H1 (cell line): ENCODE data around the gene SGCD.

Experiments
- CEBPB ChIP-seq: IDR thresholded peaks from 2 replicates; pipeline ENCODE4 v1.6.1; 2012; ENCODE audit warnings: low read depth, low read length
- EZH2 ChIP-seq: fragments of 200-600 bp; sonication (generic); IDR thresholded peaks from 2 replicates; pipeline ENCODE4 v1.7.1; 2012; ENCODE audit warnings: low read depth, mild to moderate bottlenecking, moderate library complexity, low read length, inconsistent platforms; ENCODE audit not compliant: severe bottlenecking
- HDAC2 ChIP-seq, 2 experiments: fragments of 300-600 bp in 1 of 2; sonication (generic) in 1 of 2; IDR thresholded peaks; 2 replicates each; pipeline ENCODE4 v1.6.1; 2011 to 2012; ENCODE audit warnings: low read depth in 2 of 2, low read length in 2 of 2, mild to moderate bottlenecking in 2 of 2, moderate library complexity in 2 of 2, borderline replicate concordance in 1 of 2, inconsistent platforms in 1 of 2
- PHF8 ChIP-seq: fragments of 200-600 bp; sonication (generic); conservative IDR thresholded peaks from 2 replicates; pipeline ENCODE4 v1.7.1; 2012; ENCODE audit warnings: low read depth, mild to moderate bottlenecking, inconsistent platforms, low read length, moderate library complexity
- POLR2A ChIP-seq, 2 experiments: IDR thresholded peaks; 1 replicate in 1 of 2; 2 replicates in 1 of 2; pipeline ENCODE4 v1.6.1; 2011; ENCODE audit warnings: low read depth in 2 of 2, low read length in 2 of 2, mild to moderate bottlenecking in 2 of 2; ENCODE audit errors: control extremely low read depth in 1 of 2
- SIN3A ChIP-seq, 2 experiments: IDR thresholded peaks in 1 of 2; conservative IDR thresholded peaks in 1 of 2; 2 replicates each; pipeline ENCODE4 v1.6.1; 2011 to 2012; ENCODE audit warnings: low read length in 2 of 2, improper control_type of control experiment in 1 of 2, low read depth in 1 of 2, mild to moderate bottlenecking in 1 of 2
- SP2 ChIP-seq: IDR thresholded peaks from 2 replicates; pipeline ENCODE4 v1.6.1; 2012; ENCODE audit warnings: mild to moderate bottlenecking, low read length, inconsistent platforms
- TF ChIP-seq, protein P1 (sequence below), 3 experiments: IDR thresholded peaks; 1 replicate in 2 of 3; 2 replicates in 1 of 3; pipeline versions ENCODE4 v1.5.1 to v1.6.1; 2011; ENCODE audit warnings: low read length in 3 of 3, mild to moderate bottlenecking in 3 of 3, inconsistent platforms in 2 of 3, low read depth in 1 of 3, moderate library complexity in 1 of 3; ENCODE audit not compliant: insufficient read depth in 1 of 3; ENCODE audit errors: control extremely low read depth in 1 of 3
- TF ChIP-seq, protein P2 (sequence below): IDR thresholded peaks from 2 replicates; pipeline ENCODE4 v1.6.1; 2012; ENCODE audit warnings: inconsistent platforms
- TF ChIP-seq, protein P3 (sequence below): IDR thresholded peaks from 2 replicates; pipeline ENCODE4 v1.6.1; 2011; ENCODE audit warnings: low read depth, mild to moderate bottlenecking, low read length; ENCODE audit not compliant: insufficient read depth

DNA sequence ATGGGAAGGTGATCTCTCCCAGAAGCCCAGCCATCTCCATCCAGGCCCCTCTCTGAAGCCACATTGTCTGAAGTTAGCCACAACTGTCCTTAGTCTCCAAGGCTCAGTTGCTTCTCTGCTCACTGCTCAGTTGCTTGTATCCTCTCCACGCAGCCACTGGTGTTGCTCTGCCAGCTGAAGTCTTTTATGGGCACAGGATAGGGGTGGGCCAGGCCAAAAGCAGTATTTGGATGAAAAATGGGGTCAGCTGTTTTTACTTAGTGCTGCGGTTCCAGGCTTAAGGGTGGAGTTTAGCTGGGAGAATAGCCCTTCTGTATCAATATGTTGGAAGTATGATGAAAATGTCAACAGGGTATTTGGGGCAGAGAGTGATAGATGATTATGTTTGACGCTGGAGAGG lies 354.3 kb downstream of the SGCD start:
- TF ChIP-seq SP2, result no peak
- TF ChIP-seq, protein P1, sequence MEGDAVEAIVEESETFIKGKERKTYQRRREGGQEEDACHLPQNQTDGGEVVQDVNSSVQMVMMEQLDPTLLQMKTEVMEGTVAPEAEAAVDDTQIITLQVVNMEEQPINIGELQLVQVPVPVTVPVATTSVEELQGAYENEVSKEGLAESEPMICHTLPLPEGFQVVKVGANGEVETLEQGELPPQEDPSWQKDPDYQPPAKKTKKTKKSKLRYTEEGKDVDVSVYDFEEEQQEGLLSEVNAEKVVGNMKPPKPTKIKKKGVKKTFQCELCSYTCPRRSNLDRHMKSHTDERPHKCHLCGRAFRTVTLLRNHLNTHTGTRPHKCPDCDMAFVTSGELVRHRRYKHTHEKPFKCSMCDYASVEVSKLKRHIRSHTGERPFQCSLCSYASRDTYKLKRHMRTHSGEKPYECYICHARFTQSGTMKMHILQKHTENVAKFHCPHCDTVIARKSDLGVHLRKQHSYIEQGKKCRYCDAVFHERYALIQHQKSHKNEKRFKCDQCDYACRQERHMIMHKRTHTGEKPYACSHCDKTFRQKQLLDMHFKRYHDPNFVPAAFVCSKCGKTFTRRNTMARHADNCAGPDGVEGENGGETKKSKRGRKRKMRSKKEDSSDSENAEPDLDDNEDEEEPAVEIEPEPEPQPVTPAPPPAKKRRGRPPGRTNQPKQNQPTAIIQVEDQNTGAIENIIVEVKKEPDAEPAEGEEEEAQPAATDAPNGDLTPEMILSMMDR (IDR thresholded peaks at IDR 0.05; ENCODE audit: control extremely low read depth in 1 of 3, insufficient read depth in 1 of 3, low read depth in 1 of 3, low read length in 3 of 3), result no peak
- TF ChIP-seq EZH2, result no peak
- TF ChIP-seq PHF8, result no peak
- no peak for TF ChIP-seq POLR2A (IDR thresholded peaks at IDR 0.05; ENCODE audit: control extremely low read depth in 1 of 2, low read depth in 2 of 2, low read length in 2 of 2)
- TF ChIP-seq CEBPB, result no peak
- TF ChIP-seq, protein P2, sequence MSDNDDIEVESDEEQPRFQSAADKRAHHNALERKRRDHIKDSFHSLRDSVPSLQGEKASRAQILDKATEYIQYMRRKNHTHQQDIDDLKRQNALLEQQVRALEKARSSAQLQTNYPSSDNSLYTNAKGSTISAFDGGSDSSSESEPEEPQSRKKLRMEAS, result no peak
- no peak for TF ChIP-seq HDAC2 (IDR thresholded peaks at IDR 0.05; ENCODE audit: borderline replicate concordance in 1 of 2, low read depth in 2 of 2, low read length in 2 of 2)
- no peak for TF ChIP-seq SIN3A (conservative IDR thresholded peaks at IDR 0.05 in 1 of 2, IDR thresholded peaks at IDR 0.05 in 1 of 2; ENCODE audit: low read depth in 1 of 2, low read length in 2 of 2)
- TF ChIP-seq, protein P3, sequence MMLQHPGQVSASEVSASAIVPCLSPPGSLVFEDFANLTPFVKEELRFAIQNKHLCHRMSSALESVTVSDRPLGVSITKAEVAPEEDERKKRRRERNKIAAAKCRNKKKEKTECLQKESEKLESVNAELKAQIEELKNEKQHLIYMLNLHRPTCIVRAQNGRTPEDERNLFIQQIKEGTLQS, result no peak
